ENCODE data around the gene FBLN1.
A peak's percentile ranks its signal among the peaks of the same experiment; 100 is the strongest.
"Not testable (repeated sequence)": the region's sequence is repeated elsewhere in the genome, so short reads cannot be mapped to it uniquely, and the experiment has no call there.

FBLN1 gene

DNA sequence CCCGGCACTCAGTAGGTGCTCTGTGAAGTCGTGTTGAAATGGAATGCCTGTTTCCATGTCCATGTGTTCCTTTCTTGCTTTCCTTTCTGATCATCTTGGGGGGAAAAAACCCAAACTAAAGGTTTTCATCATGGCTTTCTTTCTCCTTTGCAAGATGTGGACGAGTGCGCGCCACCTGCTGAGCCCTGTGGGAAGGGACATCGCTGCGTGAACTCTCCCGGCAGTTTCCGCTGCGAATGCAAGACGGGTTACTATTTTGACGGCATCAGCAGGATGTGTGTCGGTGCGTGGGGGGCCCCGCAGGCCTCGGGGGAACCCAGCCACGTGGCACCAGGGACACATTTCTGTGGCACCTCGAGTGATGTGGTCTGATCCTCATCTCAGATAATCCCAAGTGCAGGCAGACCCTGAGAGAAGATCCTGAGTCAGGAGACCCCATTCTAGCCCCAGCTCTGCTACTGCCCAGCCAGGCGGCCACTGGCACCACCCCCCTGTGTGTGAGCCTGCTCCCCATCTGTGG, 39.4 kb downstream of the FBLN1 start:
- TF ChIP-seq, protein P1, sequence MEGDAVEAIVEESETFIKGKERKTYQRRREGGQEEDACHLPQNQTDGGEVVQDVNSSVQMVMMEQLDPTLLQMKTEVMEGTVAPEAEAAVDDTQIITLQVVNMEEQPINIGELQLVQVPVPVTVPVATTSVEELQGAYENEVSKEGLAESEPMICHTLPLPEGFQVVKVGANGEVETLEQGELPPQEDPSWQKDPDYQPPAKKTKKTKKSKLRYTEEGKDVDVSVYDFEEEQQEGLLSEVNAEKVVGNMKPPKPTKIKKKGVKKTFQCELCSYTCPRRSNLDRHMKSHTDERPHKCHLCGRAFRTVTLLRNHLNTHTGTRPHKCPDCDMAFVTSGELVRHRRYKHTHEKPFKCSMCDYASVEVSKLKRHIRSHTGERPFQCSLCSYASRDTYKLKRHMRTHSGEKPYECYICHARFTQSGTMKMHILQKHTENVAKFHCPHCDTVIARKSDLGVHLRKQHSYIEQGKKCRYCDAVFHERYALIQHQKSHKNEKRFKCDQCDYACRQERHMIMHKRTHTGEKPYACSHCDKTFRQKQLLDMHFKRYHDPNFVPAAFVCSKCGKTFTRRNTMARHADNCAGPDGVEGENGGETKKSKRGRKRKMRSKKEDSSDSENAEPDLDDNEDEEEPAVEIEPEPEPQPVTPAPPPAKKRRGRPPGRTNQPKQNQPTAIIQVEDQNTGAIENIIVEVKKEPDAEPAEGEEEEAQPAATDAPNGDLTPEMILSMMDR (conservative IDR thresholded peaks at IDR 0.05; ENCODE audit: low read length), result no peak
- no peak overlapping the region for H3K4me3 ChIP-seq (ENCODE audit: low read length)
- no peak for DNase-seq (ENCODE audit: low read depth)

DNA sequence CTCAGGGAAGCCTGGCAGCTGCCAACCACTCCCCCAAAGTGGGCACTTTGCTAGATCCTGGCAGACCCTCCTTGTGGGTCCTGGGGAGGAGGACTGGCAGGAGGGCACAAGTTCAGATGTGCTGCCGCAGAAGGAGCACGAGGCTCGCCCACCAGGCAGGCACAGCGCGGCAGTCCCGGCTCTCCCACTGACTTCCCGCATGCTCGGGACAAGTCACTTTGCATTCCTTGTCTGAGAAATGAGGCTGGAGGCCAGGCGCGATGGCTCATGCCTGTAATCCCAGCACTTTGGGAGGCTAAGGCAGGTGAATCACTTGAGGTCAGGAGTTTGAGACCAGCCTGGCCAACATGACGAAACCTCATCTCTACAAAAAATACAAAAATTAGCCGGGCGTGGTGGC, 40.1 kb downstream of the FBLN1 start:
- H3K4me3 ChIP-seq (ENCODE audit: low read length); DNase-seq (ENCODE audit: low read depth): not testable (repeated sequence)

DNA sequence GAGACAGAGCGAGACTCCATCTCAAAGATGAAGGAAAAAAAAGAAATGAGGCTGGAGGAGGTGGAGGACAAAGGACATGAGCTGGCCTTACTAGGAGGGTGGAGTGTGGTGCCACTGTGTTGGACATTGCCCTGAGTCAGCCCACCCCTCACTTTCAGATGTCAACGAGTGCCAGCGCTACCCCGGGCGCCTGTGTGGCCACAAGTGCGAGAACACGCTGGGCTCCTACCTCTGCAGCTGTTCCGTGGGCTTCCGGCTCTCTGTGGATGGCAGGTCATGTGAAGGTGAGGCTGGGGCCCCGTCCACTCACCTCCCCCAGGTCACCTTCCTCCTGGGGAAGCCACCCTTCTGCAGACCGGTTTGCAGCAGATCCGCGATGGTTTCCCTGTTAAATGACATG, 40.6 kb downstream of the FBLN1 start:
- DNase-seq (ENCODE audit: low read depth), result no peak
- no peak overlapping the region for H3K4me3 ChIP-seq (ENCODE audit: low read length)
- TF ChIP-seq, protein P1 (conservative IDR thresholded peaks at IDR 0.05; ENCODE audit: low read length), result no peak

- H3K4me3 ChIP-seq (ENCODE audit: low read length), result no peak overlapping the region
- DNase-seq (ENCODE audit: low read depth), result peak; percentile 82
- TF ChIP-seq, protein P1 (conservative IDR thresholded peaks at IDR 0.05; ENCODE audit: low read length), result no peak
Observed at GRCh38 chr22:45544588-45545170, 42.0 kb downstream of the FBLN1 start.

- TF ChIP-seq, protein P1 (conservative IDR thresholded peaks at IDR 0.05; ENCODE audit: low read length), result no peak
Observed at GRCh38 chr22:45546333-45547015, 43.8 kb downstream of the FBLN1 start.

DNA sequence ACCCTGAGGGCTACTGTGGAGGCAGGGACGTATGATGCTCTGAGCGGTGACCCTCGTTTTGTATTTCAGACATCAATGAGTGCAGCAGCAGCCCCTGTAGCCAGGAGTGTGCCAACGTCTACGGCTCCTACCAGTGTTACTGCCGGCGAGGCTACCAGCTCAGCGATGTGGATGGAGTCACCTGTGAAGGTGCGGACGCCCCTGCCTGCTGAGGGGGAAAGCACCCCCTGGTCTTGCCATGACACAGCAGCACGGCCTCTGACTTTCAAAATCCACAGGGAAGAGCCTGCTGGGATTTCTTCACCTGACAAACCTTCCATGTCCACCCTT, 44.3 kb downstream of the FBLN1 start:
- no peak overlapping the region for H3K4me3 ChIP-seq (ENCODE audit: low read length)
- no peak for DNase-seq (ENCODE audit: low read depth)
- TF ChIP-seq, protein P1 (conservative IDR thresholded peaks at IDR 0.05; ENCODE audit: low read length), result no peak

More at GRCh38 chr22:45546333-45547015, 43.8 kb downstream of the FBLN1 start:
- H3K4me3 ChIP-seq (ENCODE audit: low read length), result no peak overlapping the region
- DNase-seq (ENCODE audit: low read depth), result no peak

DNA sequence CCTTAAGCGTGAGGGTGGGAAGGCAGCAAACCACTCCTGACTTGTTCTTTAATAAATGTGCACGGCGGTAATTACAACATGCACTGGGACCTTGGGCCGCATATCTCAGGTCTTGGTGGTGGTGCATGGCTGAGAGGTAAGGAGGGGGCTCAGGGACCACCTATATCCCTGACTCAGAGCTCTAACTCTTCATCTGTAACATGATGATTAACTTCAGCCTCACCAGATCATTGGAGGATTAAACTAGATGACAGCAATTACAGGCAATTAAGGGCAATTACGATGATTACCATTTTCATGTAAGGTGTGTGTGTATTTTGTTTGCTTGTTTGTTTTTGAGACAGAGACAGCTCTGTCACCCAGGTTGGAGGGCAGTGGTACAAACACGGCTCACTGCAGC, 45.0 kb downstream of the FBLN1 start:
- no peak overlapping the region for H3K4me3 ChIP-seq (ENCODE audit: low read length)
- DNase-seq (ENCODE audit: low read depth), result no peak
- TF ChIP-seq, protein P1 (conservative IDR thresholded peaks at IDR 0.05; ENCODE audit: low read length), result no peak

Data from AG10803 (cell line).